LNCAP (cell line): ENCODE results near the gene SDR42E2.
A peak's percentile ranks its signal among the peaks of the same experiment; 100 is the strongest.

Experiments
- TF ChIP-seq, protein P1 (sequence below): fragments of 450-650 bp; IDR thresholded peaks from 2 replicates; pipeline ENCODE4 v1.5.1; 2017; ENCODE audit warnings: mild to moderate bottlenecking

SDR42E2 gene

DNA sequence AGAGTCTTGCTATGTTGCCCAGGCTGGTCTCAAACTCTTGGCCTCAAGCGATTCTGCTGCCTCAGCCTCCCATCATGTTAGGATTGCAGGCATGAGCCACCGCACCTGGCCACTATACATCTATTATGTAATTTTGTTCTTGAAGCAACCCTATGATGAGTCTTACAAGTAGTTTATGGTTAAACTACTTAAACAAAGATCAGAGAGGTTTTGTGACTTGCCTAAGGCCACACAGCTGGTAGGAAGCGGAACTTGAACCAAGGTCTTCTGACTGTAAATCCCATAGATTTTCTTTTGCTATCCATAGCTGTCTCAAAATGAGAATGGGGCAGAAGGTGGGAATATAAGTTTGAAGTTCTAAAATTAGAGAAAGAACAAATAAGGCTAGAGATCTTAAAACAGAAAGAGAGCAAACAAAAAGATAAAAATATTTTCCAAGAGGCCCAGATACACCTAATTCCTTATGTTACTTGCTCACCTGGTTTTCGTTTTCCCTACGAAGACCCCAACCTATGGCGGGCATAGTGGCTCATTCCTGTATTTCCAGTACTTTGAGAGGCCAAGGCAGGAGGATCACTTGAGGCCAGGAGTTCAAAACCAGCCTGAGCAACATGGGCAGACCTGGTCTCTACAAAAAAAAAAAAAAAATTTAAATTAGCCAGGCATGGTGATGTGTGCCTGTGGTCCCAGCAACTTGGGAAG lies 37.6 kb upstream of the SDR42E2 start:
- TF ChIP-seq, protein P1, sequence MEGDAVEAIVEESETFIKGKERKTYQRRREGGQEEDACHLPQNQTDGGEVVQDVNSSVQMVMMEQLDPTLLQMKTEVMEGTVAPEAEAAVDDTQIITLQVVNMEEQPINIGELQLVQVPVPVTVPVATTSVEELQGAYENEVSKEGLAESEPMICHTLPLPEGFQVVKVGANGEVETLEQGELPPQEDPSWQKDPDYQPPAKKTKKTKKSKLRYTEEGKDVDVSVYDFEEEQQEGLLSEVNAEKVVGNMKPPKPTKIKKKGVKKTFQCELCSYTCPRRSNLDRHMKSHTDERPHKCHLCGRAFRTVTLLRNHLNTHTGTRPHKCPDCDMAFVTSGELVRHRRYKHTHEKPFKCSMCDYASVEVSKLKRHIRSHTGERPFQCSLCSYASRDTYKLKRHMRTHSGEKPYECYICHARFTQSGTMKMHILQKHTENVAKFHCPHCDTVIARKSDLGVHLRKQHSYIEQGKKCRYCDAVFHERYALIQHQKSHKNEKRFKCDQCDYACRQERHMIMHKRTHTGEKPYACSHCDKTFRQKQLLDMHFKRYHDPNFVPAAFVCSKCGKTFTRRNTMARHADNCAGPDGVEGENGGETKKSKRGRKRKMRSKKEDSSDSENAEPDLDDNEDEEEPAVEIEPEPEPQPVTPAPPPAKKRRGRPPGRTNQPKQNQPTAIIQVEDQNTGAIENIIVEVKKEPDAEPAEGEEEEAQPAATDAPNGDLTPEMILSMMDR: no peak

DNA sequence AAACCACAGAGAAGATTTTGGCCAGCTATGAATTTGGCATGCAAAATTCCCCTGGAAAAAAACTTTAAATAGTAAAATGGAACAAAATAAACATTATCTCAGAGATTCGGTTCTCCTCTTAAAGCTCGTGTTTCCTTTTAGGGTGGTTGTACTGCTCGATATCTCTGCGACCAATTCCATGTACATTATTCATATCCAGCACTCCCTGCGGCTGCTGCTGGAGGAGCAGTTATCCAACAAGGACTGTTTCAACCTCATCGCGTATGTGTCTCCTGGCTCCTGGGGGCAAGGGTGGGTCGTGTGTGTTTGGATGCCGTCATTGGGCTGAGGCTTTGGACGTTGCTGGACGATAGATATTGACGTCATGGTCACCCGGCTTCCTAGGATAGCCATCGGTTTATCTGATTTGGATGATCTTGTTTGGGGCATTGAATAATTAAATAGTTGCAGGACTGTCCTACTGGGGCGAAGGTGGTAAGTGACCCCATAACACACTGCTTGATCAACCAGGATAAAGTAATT lies 36.2 kb upstream of the SDR42E2 start:
- TF ChIP-seq, protein P1: no peak

DNA sequence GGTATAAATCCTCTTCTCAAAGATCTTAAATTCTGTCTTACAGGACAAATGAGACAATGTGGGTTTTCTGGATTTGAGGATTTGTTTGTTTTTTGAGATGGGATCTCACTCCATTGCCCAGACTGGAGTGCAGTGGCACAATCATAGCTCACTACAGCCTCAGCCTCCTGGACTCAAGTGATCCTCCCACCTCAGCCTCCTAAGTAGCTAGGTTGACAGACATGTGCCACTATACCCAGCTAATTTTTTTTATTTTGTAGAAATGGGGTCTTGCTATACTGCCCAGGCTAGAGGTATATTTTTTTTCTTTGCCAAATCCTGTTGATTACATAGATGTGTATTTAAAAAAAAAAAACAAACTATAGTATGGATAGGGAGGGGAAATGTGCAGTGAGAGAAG lies 31.8 kb upstream of the SDR42E2 start:
- TF ChIP-seq, protein P1: no peak

DNA sequence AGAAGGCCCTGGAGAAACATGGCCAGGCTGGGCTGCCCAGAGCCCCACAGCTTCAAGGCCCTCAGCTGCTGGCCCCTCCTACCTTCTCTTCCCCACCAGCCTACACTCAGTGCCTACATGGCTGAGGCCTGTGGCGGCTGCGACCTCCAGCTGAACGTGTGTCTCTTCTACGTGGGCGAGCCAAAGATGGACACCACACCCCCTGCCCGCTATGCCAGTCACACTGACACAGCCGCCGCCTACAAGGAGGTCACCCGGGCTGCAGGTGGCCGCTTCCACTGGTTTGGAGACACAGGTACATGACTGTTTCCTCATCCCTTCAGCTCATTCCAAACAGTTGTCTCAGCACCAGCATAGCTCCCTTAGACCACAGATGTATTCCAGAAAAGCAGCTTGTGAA lies 29.5 kb upstream of the SDR42E2 start:
- TF ChIP-seq, protein P1: no peak

DNA sequence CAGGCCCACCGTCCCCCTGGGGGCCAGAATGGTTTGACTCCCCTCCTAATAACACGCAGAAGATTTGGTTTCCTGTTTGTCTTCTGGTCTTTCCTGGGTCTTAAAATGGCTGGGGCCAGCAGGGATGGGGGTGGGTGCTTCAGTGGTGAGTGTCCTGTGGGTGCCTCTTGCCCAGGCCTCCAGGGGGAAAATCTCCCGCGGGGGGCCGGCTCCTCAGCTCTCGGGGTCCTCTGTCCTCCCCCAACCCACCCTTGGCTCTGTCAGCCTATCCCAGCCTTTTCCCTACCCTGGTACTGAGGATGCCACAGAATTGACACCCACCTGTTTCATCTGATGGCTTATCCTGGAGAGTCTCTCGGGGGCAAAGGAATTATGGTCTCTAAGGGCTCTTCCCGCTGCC lies 23.8 kb upstream of the SDR42E2 start:
- TF ChIP-seq, protein P1: no peak

DNA sequence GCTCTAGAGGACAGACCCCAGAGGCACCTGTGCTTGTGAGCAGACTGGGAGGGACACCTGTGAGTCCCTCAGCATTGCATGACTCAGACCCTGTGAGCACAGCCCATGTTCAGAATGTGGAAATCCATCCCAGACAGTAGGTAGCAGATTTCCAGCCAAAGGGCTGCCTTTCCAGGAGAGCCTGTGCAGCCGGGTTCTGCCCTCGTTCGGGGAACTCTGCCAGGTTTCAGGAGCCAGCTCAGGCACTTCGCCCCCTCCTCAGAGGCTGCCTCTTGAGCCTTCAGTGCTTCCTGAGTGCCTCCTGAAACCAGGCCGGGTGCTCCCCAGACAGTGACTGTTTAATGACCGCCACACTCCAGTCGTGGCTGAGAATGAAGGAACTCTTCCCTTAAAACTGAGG lies 23.3 kb upstream of the SDR42E2 start:
- TF ChIP-seq, protein P1: no peak

DNA sequence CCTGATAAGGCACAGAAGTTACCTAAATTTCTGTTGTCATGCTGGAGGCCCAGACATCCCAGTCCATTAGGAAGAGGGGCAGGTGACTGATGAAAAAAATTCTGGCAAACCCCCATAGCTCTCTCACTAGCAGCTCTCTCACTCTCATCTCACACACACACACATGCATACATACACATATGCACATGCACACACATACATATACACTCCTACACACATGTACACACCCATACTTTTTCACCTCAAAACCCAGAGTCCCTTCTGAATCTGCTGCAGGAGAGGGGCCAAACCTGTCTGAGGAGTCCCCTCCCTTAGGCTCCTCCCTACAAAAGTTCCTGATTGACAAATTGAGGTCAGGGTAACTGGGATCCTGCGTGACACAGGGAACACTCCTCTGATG lies 22.6 kb upstream of the SDR42E2 start:
- TF ChIP-seq, protein P1: no peak

DNA sequence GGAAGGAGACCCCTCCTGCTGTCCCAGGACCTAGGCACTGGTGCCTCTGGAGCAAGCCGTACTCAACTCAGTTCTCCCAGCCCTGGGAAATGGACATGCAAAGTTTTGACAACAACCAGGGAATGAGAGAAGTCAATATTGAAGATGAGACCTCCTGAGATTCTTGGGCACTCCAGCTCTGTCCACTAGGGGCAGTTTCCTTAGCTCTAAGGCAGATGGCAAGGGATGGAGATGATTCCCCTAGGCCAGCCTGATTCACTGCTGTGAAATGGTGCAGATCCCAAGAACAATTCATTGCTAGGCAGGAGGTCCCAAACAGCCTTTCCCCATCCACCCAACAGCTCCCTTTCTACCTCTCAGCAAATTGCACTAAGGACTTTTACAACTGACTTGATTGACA lies 20.5 kb upstream of the SDR42E2 start:
- TF ChIP-seq, protein P1: peak; percentile 45
